ENCODE data around the gene KCNQ2. TPM values are rescaled to one million over a fixed set of nuclear protein-coding genes. Genes with fewer than 3 reads are reported as not detected.
A peak's percentile ranks its signal among the peaks of the same experiment; 100 is the strongest.

Gene KCNQ2
- total RNA-seq, 1 donor from 2014 or later, result 157 TPM

- Mint-ChIP-seq H3K4me3 (no peak overlapping the region), H3K36me3 (ENCODE audit: low read depth) (peaks cover 19% of the 10 kb centered on the region), H3K27ac (ENCODE audit: unreplicated experiment) (peak overlapping the region; percentile 19), H3K9me3 (no peaks in the 10 kb centered on the region), H3K27me3 (ENCODE audit: low read depth) (no peaks in the 10 kb centered on the region), H3K4me1 (peaks cover 14% of the 10 kb centered on the region)
- no peak for TF ChIP-seq CTCF (conservative IDR thresholded peaks at IDR 0.05)
- no peak for DNase-seq (ENCODE audit: low read depth, low spot score)
Measured at GRCh38 chr20:63430891-63431290, 41.6 kb downstream of the KCNQ2 start.

GRCh38 chr20:63429992-63430391 is 42.5 kb downstream of the KCNQ2 start:
- Mint-ChIP-seq H3K4me3 (no peak overlapping the region), H3K9me3 (no peaks in the 10 kb centered on the region), H3K27me3 (ENCODE audit: low read depth) (no peaks in the 10 kb centered on the region), H3K4me1 (peaks cover 12% of the 10 kb centered on the region), H3K27ac (ENCODE audit: unreplicated experiment) (no peak overlapping the region), H3K36me3 (ENCODE audit: low read depth) (peaks cover 22% of the 10 kb centered on the region)
- TF ChIP-seq CTCF (conservative IDR thresholded peaks at IDR 0.05), result no peak
- DNase-seq (ENCODE audit: low read depth, low spot score), result no peak

GRCh38 chr20:63428906-63429575 is 43.4 kb downstream of the KCNQ2 start:
- Mint-ChIP-seq H3K27ac (ENCODE audit: unreplicated experiment) (no peak overlapping the region), H3K36me3 (ENCODE audit: low read depth) (peaks cover 21% of the 10 kb centered on the region), H3K9me3 (no peaks in the 10 kb centered on the region), H3K4me3 (no peak overlapping the region), H3K27me3 (ENCODE audit: low read depth) (no peaks in the 10 kb centered on the region), H3K4me1 (peaks cover 5% of the 10 kb centered on the region)
- DNase-seq (ENCODE audit: low read depth, low spot score), result no peak
- TF ChIP-seq CTCF (conservative IDR thresholded peaks at IDR 0.05), result no peak

- no peak for TF ChIP-seq CTCF (conservative IDR thresholded peaks at IDR 0.05)
- Mint-ChIP-seq H3K36me3 (ENCODE audit: low read depth) (peaks cover 21% of the 10 kb centered on the region), H3K4me1 (peaks cover 5% of the 10 kb centered on the region), H3K27ac (ENCODE audit: unreplicated experiment) (no peak overlapping the region), H3K9me3 (no peaks in the 10 kb centered on the region), H3K4me3 (no peak overlapping the region), H3K27me3 (ENCODE audit: low read depth) (no peaks in the 10 kb centered on the region)
- no peak for DNase-seq (ENCODE audit: low read depth, low spot score)
Measured at GRCh38 chr20:63427724-63428330, 44.6 kb downstream of the KCNQ2 start.

GRCh38 chr20:63427206-63427605 is 45.2 kb downstream of the KCNQ2 start:
- no peak for TF ChIP-seq CTCF (conservative IDR thresholded peaks at IDR 0.05)
- Mint-ChIP-seq H3K27ac (ENCODE audit: unreplicated experiment) (no peak overlapping the region), H3K9me3 (no peaks in the 10 kb centered on the region), H3K27me3 (ENCODE audit: low read depth) (no peaks in the 10 kb centered on the region), H3K4me1 (peaks cover 5% of the 10 kb centered on the region), H3K36me3 (ENCODE audit: low read depth) (peaks cover 21% of the 10 kb centered on the region), H3K4me3 (no peak overlapping the region)
- DNase-seq (ENCODE audit: low read depth, low spot score), result no peak
